RKO (cell line): ENCODE results near the gene RPRD1A.
"Not testable (repeated sequence)": the region's sequence is repeated elsewhere in the genome, so short reads cannot be mapped to it uniquely, and the experiment has no call there.

Source experiments
- DNase-seq: peaks from one replicate; pipeline ENCODE4 v3.0.0-alpha.2; 2016; ENCODE audit warnings: low spot score

The RPRD1A gene

GRCh38 chr18:35971661-35972196 is 95.6 kb downstream of the RPRD1A start:
- DNase-seq: peak; percentile 44

DNA sequence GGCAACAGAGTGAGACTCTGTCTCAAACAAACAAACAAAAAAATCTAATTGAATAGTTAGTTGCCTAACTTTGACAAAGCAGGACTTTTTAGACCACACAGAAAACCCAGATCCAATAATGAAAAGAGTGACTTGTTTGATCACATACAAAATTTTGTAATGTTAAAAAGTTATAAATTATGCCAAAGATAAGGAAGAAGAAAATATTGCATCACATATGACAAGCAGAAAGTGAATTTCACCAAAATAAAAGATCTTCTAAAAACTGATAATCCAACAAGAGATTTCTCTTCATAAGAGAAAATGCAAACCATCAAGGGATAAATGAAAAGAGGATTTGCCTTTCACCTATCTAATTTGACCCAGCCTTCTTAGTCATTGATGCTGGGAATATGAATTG is 97.7 kb downstream of the RPRD1A start:
- DNase-seq: no peak

GRCh38 chr18:35968278-35968880 is 99.0 kb downstream of the RPRD1A start:
- no peak for DNase-seq

- DNase-seq: not testable (repeated sequence)
Measured at GRCh38 chr18:35967866-35968265, 99.5 kb downstream of the RPRD1A start.

GRCh38 chr18:35964319-35964718 is 103.0 kb downstream of the RPRD1A start:
- no peak for DNase-seq

GRCh38 chr18:35962320-35962719 is 105.0 kb downstream of the RPRD1A start:
- DNase-seq: no peak

GRCh38 chr18:35956226-35956625 is 111.1 kb downstream of the RPRD1A start:
- no peak for DNase-seq

DNA sequence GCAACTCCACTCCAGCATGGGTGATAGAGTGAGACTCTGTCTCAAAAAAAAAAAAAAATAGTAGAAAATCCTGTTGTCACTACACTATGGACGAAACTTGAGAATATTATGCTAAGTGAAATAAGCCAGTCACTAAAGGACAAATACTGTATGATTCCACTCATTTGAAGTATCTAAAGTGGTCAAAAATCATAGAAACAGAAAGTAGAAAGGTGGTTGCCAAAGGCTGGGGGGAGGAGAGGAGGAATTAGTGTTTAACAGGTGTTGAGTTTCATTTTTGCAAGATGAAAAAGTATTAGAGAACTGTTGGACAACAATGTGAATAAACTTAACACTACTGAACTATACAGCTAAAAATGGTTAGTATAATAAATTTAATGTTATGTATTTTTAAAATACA is 113.7 kb downstream of the RPRD1A start:
- DNase-seq: no peak

GRCh38 chr18:35950628-35950982 is 116.8 kb downstream of the RPRD1A start:
- no peak for DNase-seq

GRCh38 chr18:35949903-35950627 is 117.3 kb downstream of the RPRD1A start:
- peak; percentile 47 for DNase-seq

GRCh38 chr18:35949090-35949489 is 118.3 kb downstream of the RPRD1A start:
- DNase-seq: no peak

DNA sequence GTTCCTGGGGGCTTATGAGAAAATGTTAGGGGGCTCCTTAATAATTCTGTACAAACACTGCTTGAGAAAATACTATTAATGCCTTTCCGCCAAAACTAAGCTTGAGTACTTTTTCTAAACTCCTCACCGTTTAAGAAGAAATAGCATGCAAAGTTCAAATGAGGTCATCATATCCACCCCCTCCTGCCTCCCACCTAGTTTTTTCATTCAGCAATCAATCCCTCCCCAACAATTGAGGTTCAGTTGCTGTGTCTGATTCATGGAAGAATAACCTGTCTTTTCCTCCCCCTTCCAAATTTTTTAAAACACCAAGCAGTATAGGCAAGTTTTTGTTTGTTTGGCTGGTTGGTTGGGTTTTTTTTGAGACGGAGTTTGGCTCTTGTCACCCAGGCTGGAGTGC is 119.3 kb downstream of the RPRD1A start:
- no peak for DNase-seq

DNA sequence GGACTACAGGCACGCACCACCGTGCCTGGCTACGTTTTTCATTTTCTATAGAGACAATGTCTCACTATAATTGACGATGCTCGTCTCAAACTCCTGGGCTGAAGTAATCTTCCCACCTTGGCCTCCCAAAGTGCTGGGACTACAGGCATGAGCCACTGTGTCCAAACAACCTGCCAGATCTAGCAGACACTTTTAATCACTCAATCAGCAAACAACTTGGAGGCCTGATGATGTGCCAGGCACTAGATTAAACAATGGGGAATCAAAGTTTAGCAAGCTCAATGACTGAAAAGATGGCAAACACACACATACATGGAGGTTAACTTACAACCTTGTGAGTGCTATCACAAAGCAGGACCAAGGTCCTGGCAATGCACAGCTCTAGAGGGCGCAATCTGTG is 124.7 kb downstream of the RPRD1A start:
- DNase-seq: no peak

GRCh38 chr18:35942133-35942532 is 125.2 kb downstream of the RPRD1A start:
- DNase-seq: no peak

DNA sequence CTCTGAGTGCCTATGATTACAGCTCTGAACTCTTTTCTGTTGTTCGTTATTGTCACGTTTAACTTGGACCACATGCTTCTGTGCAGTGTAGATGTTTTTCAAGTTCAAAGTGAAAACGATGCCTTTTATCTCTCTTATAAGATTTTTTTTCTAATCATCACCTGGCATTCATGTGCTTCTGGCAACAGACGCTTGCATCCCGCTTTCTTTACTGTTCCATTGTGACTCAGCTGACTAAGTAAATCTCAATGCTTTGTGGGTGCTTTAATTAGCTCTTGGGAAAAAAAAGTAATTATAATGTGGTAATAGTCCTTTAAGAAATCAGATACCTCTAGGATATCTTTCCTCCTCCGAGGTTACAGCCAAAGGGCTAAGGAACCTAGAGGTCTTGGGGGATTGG is 126.1 kb downstream of the RPRD1A start:
- no peak for DNase-seq
